Measurements from ENCODE around the gene RPS2.

The RPS2 gene

DNA sequence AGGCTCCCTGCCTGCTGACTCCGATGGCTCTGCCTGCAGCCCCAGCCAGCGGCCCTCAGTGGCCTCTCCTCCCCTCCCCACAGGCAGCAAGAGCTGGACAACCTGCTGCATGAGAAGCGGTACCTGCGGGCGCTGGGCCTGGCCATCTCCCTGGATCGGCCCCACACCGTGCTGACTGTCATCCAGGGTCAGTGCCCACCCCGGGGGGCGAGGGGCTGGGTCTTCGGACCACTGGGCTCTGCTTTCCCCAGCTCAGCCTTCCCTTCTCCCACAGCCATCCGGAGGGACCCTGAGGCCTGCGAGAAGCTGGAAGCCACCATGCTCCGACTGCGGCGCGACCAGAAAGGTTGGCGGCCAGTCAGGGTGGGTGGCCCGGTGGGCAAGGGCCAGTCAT lies 13.2 kb upstream of the RPS2 start:
- TF ChIP-seq, protein P1, sequence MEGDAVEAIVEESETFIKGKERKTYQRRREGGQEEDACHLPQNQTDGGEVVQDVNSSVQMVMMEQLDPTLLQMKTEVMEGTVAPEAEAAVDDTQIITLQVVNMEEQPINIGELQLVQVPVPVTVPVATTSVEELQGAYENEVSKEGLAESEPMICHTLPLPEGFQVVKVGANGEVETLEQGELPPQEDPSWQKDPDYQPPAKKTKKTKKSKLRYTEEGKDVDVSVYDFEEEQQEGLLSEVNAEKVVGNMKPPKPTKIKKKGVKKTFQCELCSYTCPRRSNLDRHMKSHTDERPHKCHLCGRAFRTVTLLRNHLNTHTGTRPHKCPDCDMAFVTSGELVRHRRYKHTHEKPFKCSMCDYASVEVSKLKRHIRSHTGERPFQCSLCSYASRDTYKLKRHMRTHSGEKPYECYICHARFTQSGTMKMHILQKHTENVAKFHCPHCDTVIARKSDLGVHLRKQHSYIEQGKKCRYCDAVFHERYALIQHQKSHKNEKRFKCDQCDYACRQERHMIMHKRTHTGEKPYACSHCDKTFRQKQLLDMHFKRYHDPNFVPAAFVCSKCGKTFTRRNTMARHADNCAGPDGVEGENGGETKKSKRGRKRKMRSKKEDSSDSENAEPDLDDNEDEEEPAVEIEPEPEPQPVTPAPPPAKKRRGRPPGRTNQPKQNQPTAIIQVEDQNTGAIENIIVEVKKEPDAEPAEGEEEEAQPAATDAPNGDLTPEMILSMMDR (IDR thresholded peaks at IDR 0.05; ENCODE audit: low read length), result no peak
- TF ChIP-seq EZH2 (IDR thresholded peaks at IDR 0.05; ENCODE audit: borderline replicate concordance, low read length), result no peak
- Histone ChIP-seq H3K4me2 (ENCODE audit: low read length) (no peak overlapping the region), H3K9me2 (ENCODE audit: low read depth, low read length) (no peaks in the 10 kb centered on the region), H3K36me3 (ENCODE audit: insufficient read depth, low read length) (peaks cover 49% of the 10 kb centered on the region), H3K4me1 (ENCODE audit: insufficient read depth, low read length, severe bottlenecking) (peaks cover 13% of the 10 kb centered on the region), H3K4me3 (ENCODE audit: low read depth, low read length, poor library complexity, severe bottlenecking) (no peak overlapping the region), H3K9me3 (ENCODE audit: low read length) (no peaks in the 10 kb centered on the region), H2AFZ (ENCODE audit: low read length) (no peak overlapping the region), H3F3A (ENCODE audit: insufficient read depth, low read length) (no peaks in the 10 kb centered on the region), H3K27me3 (ENCODE audit: insufficient read depth, low read length) (no peaks in the 10 kb centered on the region; the same call in 1 of the 2 replicates), H3K79me2 (ENCODE audit: insufficient read depth, low read length) (peaks cover 4% of the 10 kb centered on the region; the same call in 1 of the 2 replicates), H3K9ac (ENCODE audit: low read length) (no peak overlapping the region), H4K20me1 (ENCODE audit: insufficient read depth, low read length) (no peaks in the 10 kb centered on the region), H3K27ac (ENCODE audit: low read depth, low read length, poor library complexity, severe bottlenecking) (no peak overlapping the region)

DNA sequence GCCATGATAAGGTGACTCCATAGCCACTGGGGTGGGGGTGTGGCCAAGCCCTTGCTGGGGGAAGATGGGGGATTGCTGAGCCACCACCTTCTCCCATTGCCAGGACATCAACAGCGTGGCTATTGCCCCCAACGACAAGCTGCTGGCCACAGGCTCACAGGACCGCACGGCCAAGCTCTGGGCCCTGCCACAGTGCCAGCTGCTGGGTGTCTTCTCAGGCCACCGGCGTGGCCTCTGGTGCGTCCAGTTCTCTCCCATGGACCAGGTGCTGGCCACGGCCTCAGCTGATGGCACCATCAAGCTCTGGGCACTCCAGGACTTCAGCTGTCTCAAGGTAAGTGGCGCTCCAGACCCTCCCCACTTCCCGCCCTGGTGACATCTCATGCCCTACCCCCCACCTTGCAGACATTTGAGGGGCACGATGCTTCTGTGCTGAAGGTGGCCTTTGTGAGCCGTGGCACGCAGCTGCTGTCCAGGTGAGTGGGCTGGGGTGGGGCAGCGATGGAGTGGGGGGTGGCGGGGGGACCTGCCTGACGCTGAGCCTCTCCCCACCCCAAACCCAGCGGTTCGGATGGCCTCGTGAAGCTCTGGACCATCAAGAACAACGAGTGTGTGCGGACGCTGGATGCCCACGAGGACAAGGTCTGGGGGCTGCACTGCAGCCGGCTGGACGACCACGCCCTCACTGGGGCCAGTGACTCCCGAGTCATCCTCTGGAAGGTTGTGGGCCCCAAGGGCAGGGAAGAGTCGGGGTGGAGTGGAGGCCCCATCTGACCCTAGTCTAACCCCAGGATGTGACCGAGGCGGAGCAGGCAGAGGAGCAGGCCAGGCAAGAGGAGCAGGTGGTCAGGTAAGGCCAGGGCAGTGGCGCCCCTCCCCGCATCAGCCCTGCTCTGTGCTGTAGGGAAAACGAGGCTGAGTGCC lies 12.6 kb upstream of the RPS2 start:
- H3K9ac ChIP-seq (ENCODE audit: low read length), result no peak overlapping the region

DNA sequence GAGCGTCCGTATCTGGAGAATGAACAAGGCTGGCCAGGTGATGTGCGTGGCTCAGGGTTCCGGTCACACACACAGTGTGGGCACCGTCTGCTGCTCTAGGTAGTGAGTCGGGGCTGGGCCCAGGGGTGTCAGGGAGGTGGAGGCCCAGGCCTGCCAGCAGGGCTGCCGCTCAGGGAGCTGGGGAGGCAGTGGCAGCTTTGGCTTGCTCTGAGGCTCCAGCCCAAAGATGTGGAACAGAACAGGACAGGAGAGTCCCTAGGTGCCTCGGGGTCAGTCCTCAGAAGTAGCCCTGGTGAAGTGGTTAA lies 11.5 kb upstream of the RPS2 start:
- Histone ChIP-seq H2AFZ (ENCODE audit: low read length) (no peak overlapping the region), H3K27me3 (ENCODE audit: insufficient read depth, low read length) (no peaks in the 10 kb centered on the region; the same call in 1 of the 2 replicates), H3K79me2 (ENCODE audit: insufficient read depth, low read length) (peaks cover 4% of the 10 kb centered on the region; the same call in 1 of the 2 replicates), H3K9ac (ENCODE audit: low read length) (no peak overlapping the region), H4K20me1 (ENCODE audit: insufficient read depth, low read length) (no peaks in the 10 kb centered on the region), H3K4me1 (ENCODE audit: insufficient read depth, low read length, severe bottlenecking) (peaks cover 20% of the 10 kb centered on the region), H3K9me3 (ENCODE audit: low read length) (no peaks in the 10 kb centered on the region), H3K4me3 (ENCODE audit: low read depth, low read length, poor library complexity, severe bottlenecking) (no peak overlapping the region), H3K36me3 (ENCODE audit: insufficient read depth, low read length) (peaks cover 49% of the 10 kb centered on the region), H3K4me2 (ENCODE audit: low read length) (no peak overlapping the region), H3K27ac (ENCODE audit: low read depth, low read length, poor library complexity, severe bottlenecking) (no peak overlapping the region), H3F3A (ENCODE audit: insufficient read depth, low read length) (no peaks in the 10 kb centered on the region), H3K9me2 (ENCODE audit: low read depth, low read length) (no peaks in the 10 kb centered on the region)
- TF ChIP-seq EZH2 (IDR thresholded peaks at IDR 0.05; ENCODE audit: borderline replicate concordance, low read length), result no peak
- TF ChIP-seq, protein P1 (IDR thresholded peaks at IDR 0.05; ENCODE audit: low read length), result no peak

More for the DNA sequence above, 12.6 kb upstream of the RPS2 start:
- Histone ChIP-seq H3K79me2 (ENCODE audit: insufficient read depth, low read length) (peaks cover 4% of the 10 kb centered on the region; the same call in 1 of the 2 replicates), H3K27me3 (ENCODE audit: insufficient read depth, low read length) (no peaks in the 10 kb centered on the region; the same call in 1 of the 2 replicates), H3K4me3 (ENCODE audit: low read depth, low read length, poor library complexity, severe bottlenecking) (no peak overlapping the region), H3K4me2 (ENCODE audit: low read length) (no peak overlapping the region), H3K4me1 (ENCODE audit: insufficient read depth, low read length, severe bottlenecking) (peaks cover 17% of the 10 kb centered on the region), H3K9me3 (ENCODE audit: low read length) (no peaks in the 10 kb centered on the region), H4K20me1 (ENCODE audit: insufficient read depth, low read length) (no peaks in the 10 kb centered on the region), H2AFZ (ENCODE audit: low read length) (no peak overlapping the region), H3F3A (ENCODE audit: insufficient read depth, low read length) (no peaks in the 10 kb centered on the region), H3K9me2 (ENCODE audit: low read depth, low read length) (no peaks in the 10 kb centered on the region), H3K36me3 (ENCODE audit: insufficient read depth, low read length) (peaks cover 49% of the 10 kb centered on the region), H3K27ac (ENCODE audit: low read depth, low read length, poor library complexity, severe bottlenecking) (no peak overlapping the region)
- TF ChIP-seq EZH2 (IDR thresholded peaks at IDR 0.05; ENCODE audit: borderline replicate concordance, low read length), result no peak
- TF ChIP-seq, protein P1 (IDR thresholded peaks at IDR 0.05; ENCODE audit: low read length), result no peak

Data from OCI-LY1 (cell line).